Esophagus muscularis mucosa (tissue), 4 donors: ENCODE results near the gene TESK2. TPM values are rescaled to one million over a fixed set of nuclear protein-coding genes. Genes with fewer than 3 reads are reported as not detected.

Experiments
- DNase-seq: peaks from one replicate; pipeline ENCODE4 v3.0.0-alpha.2; 2017; ENCODE audit errors: extremely low spot score
- H3K27ac ChIP-seq, 4 donors: fragments of 200-600 bp; sonication (generic); replicated peaks in 1 of 4; 1 replicate in 3 of 4; 2 replicates in 1 of 4; pipeline ENCODE4 v1.5.1; 2016 to 2019; ENCODE audit warnings: mild to moderate bottlenecking in 1 of 4
- H3K27me3 ChIP-seq, 4 donors: fragments of 200-600 bp; sonication (generic); one replicate each; pipeline versions ENCODE4 v1.5.1 to v1.6.0; 2016 to 2019
- H3K36me3 ChIP-seq, 4 donors: fragments of 200-600 bp; sonication (generic); one replicate each; pipeline ENCODE4 v1.5.1; 2016 to 2019
- H3K4me1 ChIP-seq, 4 donors: fragments of 200-600 bp; sonication (generic); one replicate each; pipeline ENCODE4 v1.5.1; 2016 to 2019
- H3K4me3 ChIP-seq, 4 donors: fragments of 200-600 bp; sonication (generic); 1 replicate in 2 of 4; 2 replicates in 2 of 4; pipeline ENCODE4 v1.5.1; 2016 to 2019; ENCODE audit warnings: mild to moderate bottlenecking in 4 of 4, moderate library complexity in 1 of 4
- H3K9me3 ChIP-seq, 4 donors: fragments of 200-600 bp; sonication (generic); 1 replicate in 3 of 4; 2 replicates in 1 of 4; pipeline ENCODE4 v1.5.1; 2016 to 2019
- CTCF ChIP-seq, 3 experiments: fragments of 200-600 bp in 2 of 3; fragments of 450-650 bp in 1 of 3; sonication (generic) in 2 of 3; IDR thresholded peaks; one replicate each; pipeline ENCODE4 v1.5.1; 2017 to 2019; ENCODE audit warnings: antibody characterized with exemption in 3 of 3, mild to moderate bottlenecking in 2 of 3, moderate library complexity in 1 of 3
- EP300 ChIP-seq: sonication (generic); formaldehyde crosslinking; IDR thresholded peaks from one replicate; pipeline ENCODE4 v1.6.1; 2017; ENCODE audit warnings: antibody characterized with exemption
- POLR2A ChIP-seq: fragments of 450-650 bp; IDR thresholded peaks from one replicate; pipeline ENCODE4 v1.6.1; 2017; ENCODE audit warnings: antibody characterized with exemption, moderate library complexity, mild to moderate bottlenecking, low read depth
- POLR2AphosphoS5 ChIP-seq, 2 donors: sonication (generic); formaldehyde crosslinking; IDR thresholded peaks; one replicate each; pipeline ENCODE4 v1.6.1; 2017; ENCODE audit warnings: antibody characterized with exemption in 2 of 2
- WGBS: methylation state at CpG from one replicate; pipeline ENCODE4 v1.1.5; 2018; 5-methylcytosine and 5-hydroxymethylcytosine counted together
- intact Hi-C: fragments of 100-400 bp; cut with DNase I; formaldehyde crosslinking; loops from one replicate; pipeline ENCODE4 v1.15.1; 2023
- total RNA-seq, 4 donors: library from RNA; depleted of rRNA; stranded (reverse); fragments of >200 nt; gene quantifications; one replicate each; pipeline versions ENCODE4 v1.1.0 to v1.2.1, GENCODE V29; 2016

The TESK2 gene
- total RNA-seq, 4 donors from 2014 or later = 3.3 to 6.5 (median 4.8) TPM

DNA sequence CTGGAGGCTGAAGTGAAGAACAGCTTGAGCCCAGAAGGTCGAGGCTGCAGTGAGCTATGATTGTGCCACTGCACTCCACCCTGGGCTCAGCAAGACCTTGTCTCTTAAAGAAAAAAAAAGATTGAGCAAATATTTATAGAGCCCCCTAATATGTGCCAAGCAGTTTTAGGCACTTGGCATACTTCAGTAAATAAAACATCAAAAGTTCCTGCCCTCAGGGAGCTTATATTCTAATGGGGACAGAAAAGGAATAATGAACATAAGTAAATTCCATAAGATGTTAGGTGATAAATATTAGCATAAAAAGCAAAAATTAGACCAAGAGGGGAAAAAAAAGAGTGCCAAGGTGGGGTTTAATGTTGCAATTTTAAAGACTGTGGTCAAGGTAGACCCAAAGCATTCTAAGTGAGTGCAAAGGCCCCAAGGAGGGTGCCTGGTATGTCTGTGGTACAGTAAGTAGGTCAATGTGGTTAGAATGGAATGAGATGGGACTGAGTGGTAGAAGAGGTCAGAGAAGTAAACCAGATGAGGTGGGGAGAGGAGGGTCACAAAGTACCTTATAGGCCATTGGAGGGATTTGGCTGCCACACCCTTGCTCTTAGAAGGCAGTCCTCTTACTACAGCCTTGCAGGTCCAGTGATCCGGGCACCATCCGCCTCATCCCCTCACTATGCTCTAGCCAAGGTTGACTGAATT, 153.2 kb downstream of the TESK2 start:
- TF ChIP-seq POLR2A (no peak), EP300 (no peak), CTCF (IDR thresholded peaks at IDR 0.05) (no peak), POLR2AphosphoS5 (IDR thresholded peaks at IDR 0.05) (no peak)
- Histone ChIP-seq H3K9me3 (no peaks in the 10 kb centered on the region), H3K36me3 (peaks cover 20 to 34% (median 30%) of the 10 kb centered on the region in 4 donors), H3K27ac (no peak overlapping the region), H3K4me1 (peaks cover 21 to 37% (median 29%) of the 10 kb centered on the region in 4 donors), H3K4me3 (no peak overlapping the region), H3K27me3 (no peaks in the 10 kb centered on the region)
- intact Hi-C loops = loop anchor here (5.0 kb wide), 1 partner anchor 35 kb away; no protein-coding TSS in a partner anchor
- no peak for DNase-seq
- 87% methylated on average over 3 of the region's 3 CpGs for WGBS

DNA sequence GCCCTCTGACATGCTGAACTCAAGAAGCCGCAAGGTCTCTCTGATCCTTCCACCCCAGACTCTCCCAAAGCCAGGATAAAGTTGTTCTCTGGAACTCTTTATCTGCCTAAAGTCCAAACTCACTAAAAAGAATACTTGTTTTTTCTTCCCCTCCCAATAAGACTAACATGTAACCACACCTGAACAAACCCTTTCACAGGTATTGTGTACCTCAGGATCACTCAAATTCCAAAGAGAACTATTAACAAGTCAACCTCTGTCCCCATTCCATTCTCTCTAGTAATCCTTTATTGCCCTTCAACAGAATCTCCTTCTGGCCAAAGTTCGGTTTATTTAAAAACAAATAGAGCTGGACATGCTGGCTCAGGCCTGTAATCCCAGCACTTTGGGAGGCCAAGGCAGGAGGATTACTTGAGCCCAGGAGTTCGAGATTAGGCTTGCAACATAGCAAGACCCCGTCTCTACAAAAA, 155.1 kb downstream of the TESK2 start:
- no peak overlapping the region for H3K27ac ChIP-seq
- no peaks in the 10 kb centered on the region for H3K27me3 ChIP-seq
- intact Hi-C loops = loop anchor here (5.0 kb wide), 1 partner anchor 34 kb away; no protein-coding TSS in a partner anchor
- no peak for TF ChIP-seq POLR2AphosphoS5 (IDR thresholded peaks at IDR 0.05)
- no peak for TF ChIP-seq CTCF (IDR thresholded peaks at IDR 0.05)
- TF ChIP-seq POLR2A = no peak
- no peak for TF ChIP-seq EP300
- H3K4me1 ChIP-seq = peaks cover 11 to 19% (median 12%) of the 10 kb centered on the region in 4 donors
- 95% methylated on average over 4 of the region's 4 CpGs for whole genome bisulfite sequencing
- peaks cover 29 to 42% (median 37%) of the 10 kb centered on the region in 4 donors for H3K36me3 ChIP-seq
- no peak overlapping the region for H3K4me3 ChIP-seq
- no peak for DNase-seq
- no peaks in the 10 kb centered on the region for H3K9me3 ChIP-seq

GRCh38 chr1:45334308-45335245, 156.4 kb downstream of the TESK2 start:
- H3K27me3 ChIP-seq = no peaks in the 10 kb centered on the region
- DNase-seq = no peak
- H3K4me1 ChIP-seq = peaks cover 7 to 14% (median 9%) of the 10 kb centered on the region in 4 donors
- peaks cover 35 to 52% (median 48%) of the 10 kb centered on the region in 4 donors for H3K36me3 ChIP-seq
- H3K27ac ChIP-seq = no peak overlapping the region
- intact Hi-C loops = loop anchor here (5.0 kb wide), 1 partner anchor 32 kb away; no protein-coding TSS in a partner anchor
- 75% methylated on average over 9 of the region's 9 CpGs for WGBS
- H3K9me3 ChIP-seq = no peaks in the 10 kb centered on the region
- no peak for TF ChIP-seq EP300
- no peak for TF ChIP-seq POLR2AphosphoS5 (IDR thresholded peaks at IDR 0.05)
- no peak for TF ChIP-seq POLR2A
- no peak for TF ChIP-seq CTCF (IDR thresholded peaks at IDR 0.05)
- H3K4me3 ChIP-seq = no peak overlapping the region

GRCh38 chr1:45332346-45332720, 158.6 kb downstream of the TESK2 start:
- H3K9me3 ChIP-seq = no peaks in the 10 kb centered on the region
- no peak overlapping the region for H3K27ac ChIP-seq
- intact Hi-C loops = no loop called here
- TF ChIP-seq POLR2A = no peak
- TF ChIP-seq CTCF (IDR thresholded peaks at IDR 0.05) = no peak
- no peak for TF ChIP-seq POLR2AphosphoS5 (IDR thresholded peaks at IDR 0.05)
- TF ChIP-seq EP300 = no peak
- H3K4me1 ChIP-seq = peaks cover 4 to 7% (median 4%) of the 10 kb centered on the region in 4 donors
- no CpG with 5 or more reads among the region's 10 CpGs for WGBS
- H3K4me3 ChIP-seq = no peak overlapping the region
- H3K36me3 ChIP-seq = peaks cover 35 to 60% (median 57%) of the 10 kb centered on the region in 4 donors
- no peak for DNase-seq
- peaks cover 0 to 7% (median 0%) of the 10 kb centered on the region in 4 donors for H3K27me3 ChIP-seq
